Measurements from ENCODE around the gene ZNF750.

The ZNF750 gene

GRCh38 chr17:82810644-82811430, 29.0 kb downstream of the ZNF750 start:
- DNase-seq: no peak

GRCh38 chr17:82808921-82809905, 30.6 kb downstream of the ZNF750 start:
- DNase-seq: no peak

GRCh38 chr17:82808006-82808405, 31.8 kb downstream of the ZNF750 start:
- DNase-seq: no peak

- no peak for DNase-seq
These were observed 32.3 kb downstream of the ZNF750 start for GRCh38 chr17:82807562-82807961.

GRCh38 chr17:82807101-82807500, 32.7 kb downstream of the ZNF750 start:
- no peak for DNase-seq

- DNase-seq: no peak
These were observed 33.2 kb downstream of the ZNF750 start for GRCh38 chr17:82806645-82807044.

- DNase-seq: no peak
These were observed 34.0 kb downstream of the ZNF750 start for GRCh38 chr17:82805823-82806222.

- DNase-seq: no peak
These were observed 34.6 kb downstream of the ZNF750 start for GRCh38 chr17:82805254-82805653.

- DNase-seq: no peak
These were observed 35.2 kb downstream of the ZNF750 start for GRCh38 chr17:82804442-82805191.

- DNase-seq: no peak
These were observed 36.2 kb downstream of the ZNF750 start for GRCh38 chr17:82803606-82804005.

GRCh38 chr17:82803185-82803584, 36.6 kb downstream of the ZNF750 start:
- no peak for DNase-seq

- DNase-seq: no peak
These were observed 37.6 kb downstream of the ZNF750 start for GRCh38 chr17:82802075-82802780.

GRCh38 chr17:82801377-82801970, 38.3 kb downstream of the ZNF750 start:
- DNase-seq: no peak

- DNase-seq: no peak
These were observed 38.9 kb downstream of the ZNF750 start for GRCh38 chr17:82800885-82801284.

GRCh38 chr17:82799591-82799990, 40.2 kb downstream of the ZNF750 start:
- no peak for DNase-seq

- DNase-seq: no peak
These were observed 41.1 kb downstream of the ZNF750 start for GRCh38 chr17:82798752-82799151.

GRCh38 chr17:82797061-82797460, 42.8 kb downstream of the ZNF750 start:
- no peak for DNase-seq

- no peak for DNase-seq
These were observed 44.2 kb downstream of the ZNF750 start for GRCh38 chr17:82795615-82796014.

- no peak for DNase-seq
These were observed 44.9 kb downstream of the ZNF750 start for GRCh38 chr17:82794781-82795482.

- no peak for DNase-seq
These were observed 45.7 kb downstream of the ZNF750 start for GRCh38 chr17:82793974-82794630.

- DNase-seq: no peak
These were observed 48.3 kb downstream of the ZNF750 start for GRCh38 chr17:82791532-82791931.

All from GOT3 (cell line).